HG02943 (cell line): ENCODE results near the gene SIK1.
"Not testable (repeated sequence)": the region's sequence is repeated elsewhere in the genome, so short reads cannot be mapped to it uniquely, and the experiment has no call there.

Experiments used
- ATAC-seq: cut with Tn5 transposase; IDR thresholded peaks from one replicate; pipeline ENCODE4 v1.9.1; 2021; ENCODE audit warnings: mild to moderate bottlenecking, low read depth, moderate library complexity; ENCODE audit not compliant: unreplicated experiment

Gene SIK1

GRCh38 chr21:43398533-43398932 is 28.4 kb downstream of the SIK1 start:
- ATAC-seq, result not testable (repeated sequence)

GRCh38 chr21:43398000-43398399 is 28.9 kb downstream of the SIK1 start:
- ATAC-seq, result not testable (repeated sequence)

DNA sequence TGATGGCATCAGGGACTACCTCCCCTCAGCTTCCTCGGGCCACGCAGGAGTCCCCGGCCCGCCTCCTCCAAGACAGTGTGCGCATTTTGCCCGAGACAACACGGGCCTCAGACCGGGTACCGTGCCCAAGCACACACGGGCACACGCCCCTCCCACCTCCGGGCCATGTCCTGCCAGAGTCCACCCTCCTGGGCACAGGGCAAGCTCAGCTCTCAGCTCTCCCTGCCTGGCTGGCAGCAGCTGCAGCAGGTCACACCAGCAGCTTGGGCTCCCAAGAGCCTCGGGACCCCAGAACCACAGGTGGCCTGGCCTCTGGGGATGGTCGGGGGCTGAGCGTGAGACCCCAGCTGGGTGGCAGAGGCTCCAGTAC is 29.5 kb downstream of the SIK1 start:
- ATAC-seq, result not testable (repeated sequence)

DNA sequence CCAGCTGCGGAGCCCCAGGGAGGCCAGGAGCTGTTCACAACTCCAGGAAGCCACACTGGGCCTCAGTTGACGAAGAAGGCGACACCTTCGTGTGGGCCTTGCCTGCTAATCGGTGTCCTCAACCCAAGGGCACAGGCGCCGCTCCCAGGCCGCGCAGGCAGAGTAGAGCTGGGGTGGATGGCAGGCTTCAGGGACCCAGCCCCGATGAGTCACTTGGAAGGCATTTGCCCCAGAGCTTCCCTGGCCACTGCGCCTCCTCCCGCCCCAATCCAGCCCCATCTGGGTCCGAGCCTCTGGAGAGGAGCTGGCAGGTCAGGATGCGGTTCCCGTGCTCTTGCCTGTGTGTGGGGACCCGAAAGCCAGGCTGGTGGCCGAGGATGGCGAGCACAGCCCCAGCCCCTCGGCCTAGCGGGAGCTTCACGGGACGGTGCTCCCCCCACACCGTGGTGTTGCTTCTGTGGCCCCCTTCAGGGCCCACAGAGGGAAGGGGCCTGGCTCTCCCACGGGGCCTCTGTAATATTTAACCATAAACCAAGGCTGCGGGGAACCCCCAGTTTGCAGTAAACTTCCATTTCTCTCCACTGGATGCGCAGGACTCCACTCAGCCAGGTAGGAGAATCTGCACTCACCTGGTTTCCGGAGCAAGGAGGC is 30.0 kb downstream of the SIK1 start:
- not testable (repeated sequence) for ATAC-seq

DNA sequence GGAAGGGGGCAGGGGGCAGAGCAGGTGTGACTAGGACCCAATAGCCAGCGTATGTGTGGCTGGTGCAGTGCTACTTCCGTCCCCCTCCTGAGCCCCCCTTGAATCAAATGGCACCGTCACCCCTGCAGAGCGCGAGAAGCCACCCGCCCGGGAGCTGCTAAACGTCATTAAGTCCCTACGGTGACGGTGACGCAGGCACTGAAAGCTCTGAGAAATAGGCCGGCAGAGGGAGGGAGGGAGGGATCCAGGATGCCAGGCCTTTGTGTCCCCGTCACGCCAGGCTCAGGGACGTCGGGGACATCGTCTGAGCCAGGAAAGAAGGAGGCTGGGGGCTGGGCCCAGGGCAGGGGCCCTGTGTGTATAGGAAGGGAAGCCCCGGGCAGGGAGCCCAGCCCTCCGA is 43.6 kb downstream of the SIK1 start:
- not testable (repeated sequence) for ATAC-seq

- not testable (repeated sequence) for ATAC-seq
Observed at GRCh38 chr21:43382902-43383301, 44.0 kb downstream of the SIK1 start.

DNA sequence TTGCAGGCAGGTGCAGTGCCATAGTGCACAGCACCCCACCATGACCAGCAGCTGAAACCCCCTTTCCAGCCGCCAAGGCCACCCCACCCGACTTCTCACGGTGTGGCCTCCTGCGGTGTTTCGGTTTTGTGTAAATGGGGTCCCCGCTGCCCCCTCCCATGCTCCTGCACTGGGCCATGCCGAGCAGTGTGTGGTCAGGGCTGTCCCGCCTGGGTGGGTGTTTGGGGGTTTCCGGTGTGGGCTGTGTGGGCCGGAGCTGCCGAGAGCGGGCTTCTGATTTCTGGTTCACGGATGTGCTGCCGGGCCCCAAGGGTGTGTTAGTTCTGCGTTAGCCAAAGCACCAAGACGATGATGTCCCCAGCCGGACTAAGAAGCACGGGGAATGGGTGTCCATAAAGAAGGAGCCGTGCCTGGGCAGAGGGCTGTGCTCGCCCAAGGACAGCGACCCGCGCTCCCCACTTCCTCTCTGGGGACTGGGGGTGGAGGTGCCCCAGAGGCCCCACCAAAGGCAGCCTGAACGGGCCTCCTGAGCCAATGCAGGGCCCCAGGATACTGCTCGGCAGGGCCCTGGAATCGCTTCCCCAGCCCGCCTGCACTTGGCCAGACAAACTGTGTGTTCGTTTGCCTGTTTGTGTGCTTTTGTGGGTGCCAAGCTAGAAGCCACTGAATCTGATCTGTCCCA is 45.9 kb downstream of the SIK1 start:
- ATAC-seq, result not testable (repeated sequence)

GRCh38 chr21:43380337-43380736 is 46.6 kb downstream of the SIK1 start:
- ATAC-seq, result not testable (repeated sequence)

GRCh38 chr21:43379626-43380122 is 47.3 kb downstream of the SIK1 start:
- not testable (repeated sequence) for ATAC-seq

- no peak for ATAC-seq
Observed at GRCh38 chr21:43376478-43376882, 50.5 kb downstream of the SIK1 start.

- ATAC-seq, result no peak
Observed at GRCh38 chr21:43375837-43376477, 51.0 kb downstream of the SIK1 start.

DNA sequence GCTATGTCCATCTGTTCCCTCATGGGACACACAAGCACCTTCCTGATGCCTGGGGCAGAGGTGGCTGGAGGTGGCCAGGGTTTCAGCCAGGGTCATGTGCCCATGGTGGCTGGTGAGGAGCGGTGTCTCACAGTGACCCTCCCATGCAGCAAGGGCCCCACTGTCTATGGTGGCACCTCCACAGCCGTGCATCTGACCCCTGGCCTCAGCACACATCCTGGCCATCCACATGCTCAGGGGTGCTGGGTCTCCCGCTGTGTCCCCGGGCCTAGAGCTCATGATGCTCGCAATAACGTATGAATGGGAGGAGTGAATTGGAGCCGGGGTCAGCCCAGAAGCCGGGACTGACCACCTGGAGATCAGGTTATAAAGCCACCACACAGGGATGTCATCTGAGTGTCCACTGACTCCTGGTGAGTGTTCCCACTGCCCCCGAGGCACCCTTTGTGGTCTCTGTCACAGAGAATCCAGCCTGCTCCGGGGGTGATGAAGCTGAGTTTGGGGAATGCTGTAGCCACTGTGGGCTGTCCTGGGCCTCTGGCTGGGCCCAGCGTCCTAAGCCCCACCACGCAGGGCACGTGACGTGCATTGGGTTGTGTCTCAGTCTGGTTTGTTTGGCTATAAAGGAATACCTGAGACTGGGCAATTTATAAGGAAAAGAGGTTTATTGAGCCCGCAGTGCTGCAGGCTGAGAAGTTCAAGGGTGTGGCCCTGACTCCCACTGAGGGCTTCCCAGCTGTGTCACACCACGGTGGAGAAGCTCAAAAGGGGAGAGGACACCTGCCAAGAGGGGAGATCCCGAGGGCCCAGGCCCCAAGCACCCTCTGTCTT is 51.7 kb downstream of the SIK1 start:
- no peak for ATAC-seq

DNA sequence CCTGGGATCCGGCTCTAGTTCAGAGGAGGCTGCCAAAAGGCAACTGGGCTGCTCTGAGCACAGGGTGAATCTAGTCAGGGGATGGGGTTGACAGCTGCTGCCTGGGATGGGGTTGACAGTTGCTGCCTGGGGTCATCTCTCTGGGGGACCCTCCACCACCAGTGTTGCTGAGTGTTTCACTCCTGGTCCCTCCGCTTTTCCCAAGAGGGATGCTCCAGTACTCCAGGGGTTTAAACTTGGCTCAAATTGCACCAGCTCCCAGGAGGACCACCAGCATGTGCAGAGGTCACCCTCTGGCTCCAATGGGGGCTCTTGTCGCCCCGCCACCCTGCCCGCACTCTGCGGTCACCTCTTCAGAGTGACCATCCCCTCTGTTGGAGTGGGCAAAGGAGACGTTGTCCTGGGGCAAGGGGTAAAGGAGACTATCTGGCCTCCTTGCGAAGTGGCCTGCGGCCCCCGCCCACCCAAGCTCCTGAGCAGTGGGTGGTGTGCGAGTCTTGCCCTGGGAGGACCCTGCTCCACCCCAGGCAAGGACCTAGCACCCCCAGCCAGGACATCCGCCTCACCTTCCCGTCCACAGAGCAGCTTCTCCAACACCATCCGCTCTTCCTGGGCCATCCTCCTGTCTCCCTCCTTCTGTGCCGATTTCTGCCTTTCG is 52.6 kb downstream of the SIK1 start:
- no peak for ATAC-seq

- no peak for ATAC-seq
Observed at GRCh38 chr21:43373362-43374227, 53.3 kb downstream of the SIK1 start.

- no peak for ATAC-seq
Observed at GRCh38 chr21:43372663-43373361, 54.1 kb downstream of the SIK1 start.

- no peak for ATAC-seq
Observed at GRCh38 chr21:43371786-43372185, 55.1 kb downstream of the SIK1 start.

DNA sequence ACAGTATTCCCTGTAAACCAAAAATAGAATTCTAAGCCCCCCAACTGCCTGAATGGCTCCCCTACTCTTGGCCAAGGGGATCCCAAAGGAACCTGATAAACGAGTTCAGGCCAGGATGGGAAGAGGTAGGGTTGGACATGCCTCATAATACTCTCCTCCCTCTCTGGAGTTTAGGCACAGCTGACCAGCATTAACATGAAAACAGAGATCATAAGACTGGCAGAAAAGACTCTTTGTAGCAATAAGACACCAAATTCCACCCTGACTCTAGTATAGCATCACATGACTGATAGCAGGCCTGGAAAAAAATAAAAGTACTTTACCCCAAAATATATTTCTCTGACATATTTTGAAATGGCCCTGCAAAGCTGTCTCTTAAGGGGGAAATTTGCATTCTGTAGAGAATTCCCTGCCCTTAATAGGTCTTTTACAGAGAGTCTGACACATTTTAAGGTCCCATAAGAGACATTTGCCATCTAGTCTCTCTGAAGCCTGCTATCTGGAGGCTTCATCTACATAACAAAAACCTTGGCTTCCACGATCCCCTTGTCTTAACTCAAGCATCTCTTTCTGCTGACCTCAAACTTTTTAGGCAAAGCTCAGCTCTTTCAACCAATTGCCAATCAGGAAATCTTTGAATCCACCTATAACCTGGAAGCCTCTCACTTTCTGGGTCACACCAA is 55.9 kb downstream of the SIK1 start:
- ATAC-seq, result no peak

GRCh38 chr21:43370091-43370658 is 56.8 kb downstream of the SIK1 start:
- no peak for ATAC-seq
